Mesenchymal stem cell (in vitro differentiated cells and primary cell): ENCODE measurements around the gene ITGAV.
A peak's percentile ranks its signal among the peaks of the same experiment; 100 is the strongest.

Experiments
- DNase-seq: peaks from one replicate; pipeline ENCODE4 v3.0.0-alpha.2; 2013
- H2AFZ ChIP-seq: one replicate; pipeline ENCODE4 v1.6.1; 2013; ENCODE audit warnings: low read depth, mild to moderate bottlenecking, control low read depth, inconsistent platforms, low read length, moderate library complexity
- H2AK5ac ChIP-seq: 2 replicates; pipeline ENCODE4 v1.6.1; 2013; ENCODE audit warnings: low read length, moderate library complexity, mild to moderate bottlenecking, inconsistent platforms; ENCODE audit not compliant: severe bottlenecking
- H2BK120ac ChIP-seq: one replicate; pipeline ENCODE4 v1.6.1; 2013; ENCODE audit warnings: low read depth, mild to moderate bottlenecking, inconsistent platforms, low read length, moderate library complexity
- H2BK12ac ChIP-seq, 2 experiments: one replicate each; pipeline ENCODE4 v1.6.1; 2013; ENCODE audit warnings: inconsistent platforms in 2 of 2, low read length in 2 of 2, mild to moderate bottlenecking in 2 of 2, moderate library complexity in 2 of 2, control low read depth in 1 of 2
- H2BK15ac ChIP-seq: one replicate; pipeline ENCODE4 v1.6.1; 2013; ENCODE audit warnings: mild to moderate bottlenecking, low read depth, inconsistent platforms; ENCODE audit not compliant: poor library complexity, severe bottlenecking
- H2BK5ac ChIP-seq: 2 replicates; pipeline ENCODE4 v1.6.1; 2013; ENCODE audit warnings: low read depth, mild to moderate bottlenecking, low read length, control low read depth, inconsistent platforms; ENCODE audit not compliant: poor library complexity, severe bottlenecking
- H3K14ac ChIP-seq, 2 experiments: one replicate each; pipeline ENCODE4 v1.6.1; 2013; ENCODE audit warnings: inconsistent platforms in 2 of 2, low read length in 2 of 2, control low read depth in 1 of 2, mild to moderate bottlenecking in 1 of 2, moderate library complexity in 1 of 2
- H3K18ac ChIP-seq, 2 experiments: one replicate each; pipeline ENCODE4 v1.6.1; 2013; ENCODE audit warnings: inconsistent platforms in 2 of 2, low read length in 2 of 2, control low read depth in 1 of 2, low read depth in 1 of 2, mild to moderate bottlenecking in 1 of 2
- H3K23ac ChIP-seq, 2 experiments: one replicate each; pipeline ENCODE4 v1.6.1; 2013; ENCODE audit warnings: inconsistent platforms in 2 of 2, low read length in 2 of 2, mild to moderate bottlenecking in 2 of 2, moderate library complexity in 2 of 2, control low read depth in 1 of 2
- H3K27ac ChIP-seq: 2 replicates; pipeline ENCODE4 v1.5.1; 2013; ENCODE audit warnings: mild to moderate bottlenecking, moderate library complexity, low read length, control low read depth, inconsistent platforms; ENCODE audit not compliant: poor library complexity, severe bottlenecking
- H3K27me3 ChIP-seq, 2 experiments: 2 replicates each; pipeline versions ENCODE4 v1.6.1 to v1.7.0; 2013; ENCODE audit warnings: low read length in 2 of 2, mild to moderate bottlenecking in 2 of 2, moderate library complexity in 2 of 2, control low read depth in 1 of 2, inconsistent platforms in 1 of 2; ENCODE audit not compliant: control insufficient read depth in 1 of 2, insufficient read depth in 1 of 2
- H3K36me3 ChIP-seq, 2 experiments: 2 replicates each; pipeline versions ENCODE4 v1.6.1 to v1.7.0; 2013; ENCODE audit warnings: low read length in 2 of 2, control low read depth in 1 of 2, inconsistent platforms in 1 of 2, low read depth in 1 of 2, mild to moderate bottlenecking in 1 of 2; ENCODE audit not compliant: insufficient read depth in 2 of 2, control insufficient read depth in 1 of 2
- H3K4ac ChIP-seq, 2 experiments: one replicate each; pipeline ENCODE4 v1.6.1; 2013; ENCODE audit warnings: inconsistent platforms in 2 of 2, low read length in 2 of 2, mild to moderate bottlenecking in 2 of 2, moderate library complexity in 2 of 2, control low read depth in 1 of 2, low read depth in 1 of 2
- H3K4me1 ChIP-seq: 2 replicates; pipeline ENCODE4 v1.6.1; 2013; ENCODE audit warnings: low read depth, low read length, control low read depth; ENCODE audit not compliant: control insufficient read depth, insufficient read depth
- H3K4me2 ChIP-seq: 2 replicates; pipeline ENCODE4 v1.6.1; 2013; ENCODE audit warnings: low read length, mild to moderate bottlenecking, inconsistent platforms; ENCODE audit not compliant: poor library complexity, severe bottlenecking
- H3K4me3 ChIP-seq, 2 experiments: 2 replicates each; pipeline versions ENCODE4 v1.5.1 to v1.7.0; 2013; ENCODE audit warnings: low read length in 2 of 2, mild to moderate bottlenecking in 2 of 2, control low read depth in 1 of 2, low read depth in 1 of 2; ENCODE audit not compliant: insufficient read depth in 1 of 2
- H3K79me1 ChIP-seq: replicated peaks from 2 replicates; pipeline ENCODE4 v1.6.1; 2013; ENCODE audit warnings: mild to moderate bottlenecking, control low read depth, low read length, inconsistent platforms; ENCODE audit not compliant: poor library complexity, severe bottlenecking
- H3K9ac ChIP-seq: 2 replicates; pipeline ENCODE4 v1.7.0; 2013; ENCODE audit warnings: mild to moderate bottlenecking, low read length, moderate library complexity
- H3K9me3 ChIP-seq: 2 replicates; pipeline ENCODE4 v1.7.0; 2013; ENCODE audit warnings: mild to moderate bottlenecking, low read length; ENCODE audit not compliant: control insufficient read depth
- H4K8ac ChIP-seq: one replicate; pipeline ENCODE4 v1.6.1; 2013; ENCODE audit warnings: inconsistent platforms, mild to moderate bottlenecking, low read length, moderate library complexity
- H4K91ac ChIP-seq: one replicate; pipeline ENCODE4 v1.6.1; 2013; ENCODE audit warnings: mild to moderate bottlenecking, low read length, inconsistent platforms
- WGBS: methylation state at CpG from one replicate; pipeline ENCODE4 v1.1.7; 2013; ENCODE audit warnings: mixed read lengths; 5-methylcytosine and 5-hydroxymethylcytosine counted together

Gene ITGAV

DNA sequence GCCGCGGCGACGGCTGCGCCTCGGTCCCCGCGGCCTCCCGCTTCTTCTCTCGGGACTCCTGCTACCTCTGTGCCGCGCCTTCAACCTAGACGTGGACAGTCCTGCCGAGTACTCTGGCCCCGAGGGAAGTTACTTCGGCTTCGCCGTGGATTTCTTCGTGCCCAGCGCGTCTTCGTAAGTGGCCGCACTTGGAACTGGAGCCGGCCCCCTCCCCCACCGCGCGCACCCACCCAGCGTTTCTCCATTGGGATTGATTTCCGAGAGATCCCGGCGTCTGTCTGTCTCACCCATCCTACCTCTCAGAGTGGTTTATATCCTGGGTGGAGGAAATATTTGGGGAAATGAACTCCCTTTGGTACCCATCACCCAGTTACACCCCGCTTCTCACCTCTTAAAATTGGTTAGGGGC lies 498 bp downstream of the ITGAV start:
- Histone ChIP-seq H3K23ac (no peak overlapping the region), H2AK5ac (no peak overlapping the region), H3K79me1 (no peaks in the 10 kb centered on the region), H3K4me2 (peak overlapping the region; percentile 30), H2BK12ac (peak overlapping the region; percentile 8 to 42), H4K8ac (peak overlapping the region; percentile 93), H3K4me3 (peak overlapping the region; percentile 82 to 95), H3K14ac (peak overlapping the region; percentile 46 to 83), H3K9me3 (no peaks in the 10 kb centered on the region), H2BK15ac (peak overlapping the region; percentile 75), H3K9ac (peak overlapping the region; percentile 96), H3K36me3 (no peaks in the 10 kb centered on the region), H2BK5ac (peak overlapping the region; percentile 97), H3K27me3 (no peaks in the 10 kb centered on the region), H2AFZ (no peak overlapping the region), H2BK120ac (peak overlapping the region; percentile 95), H3K18ac (peak overlapping the region; percentile 94 to 96), H3K4me1 (peaks cover 7% of the 10 kb centered on the region), H4K91ac (peak overlapping the region; percentile 96), H3K27ac (peak overlapping the region; percentile 82), H3K4ac (peak overlapping the region; percentile 71 to 95)
- peak; percentile 70 for DNase-seq
- WGBS: under 1% methylated on average over 25 of the region's 32 CpGs

DNA sequence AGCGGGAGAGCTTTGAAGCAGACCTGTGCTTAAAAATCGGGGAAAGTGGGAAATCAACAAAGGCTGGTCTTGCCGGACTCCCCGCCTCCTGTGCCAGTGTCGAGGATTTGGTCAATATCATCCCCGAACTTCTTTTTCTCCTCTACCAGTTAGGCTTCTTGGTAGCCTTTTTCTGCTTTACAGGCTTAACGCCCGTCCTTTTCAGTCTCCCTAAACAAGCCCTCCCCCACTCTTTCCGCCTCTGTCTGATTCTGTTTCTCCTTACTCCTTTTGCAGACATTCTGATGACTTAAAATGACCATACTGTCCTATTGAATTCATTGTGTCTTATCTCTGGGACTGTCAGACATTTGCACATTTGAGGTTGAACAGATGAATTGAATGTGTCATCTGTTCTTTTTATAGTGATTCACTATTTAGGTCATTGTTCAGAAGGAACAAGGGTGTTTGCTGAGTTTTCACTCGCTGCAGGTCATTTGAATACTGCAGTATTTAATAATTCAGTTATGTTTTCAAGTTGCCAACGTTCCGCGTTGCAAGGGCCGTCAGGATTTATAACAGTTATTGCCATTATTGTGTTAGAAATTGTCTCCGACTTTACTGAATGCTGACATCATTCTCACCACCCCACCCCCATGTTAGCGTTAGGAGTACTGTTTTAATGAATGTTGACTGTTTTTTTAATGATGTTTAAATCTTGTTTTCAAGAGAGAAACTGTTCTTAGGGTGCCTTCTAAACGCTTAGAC lies 1.1 kb downstream of the ITGAV start:
- DNase-seq: peak; percentile 88
- Histone ChIP-seq H2BK5ac (peak overlapping the region; percentile 97), H2BK15ac (peak overlapping the region; percentile 75), H4K8ac (no peak overlapping the region), H3K79me1 (no peaks in the 10 kb centered on the region), H3K9ac (peak overlapping the region; percentile 96), H3K4me3 (peak overlapping the region; percentile 82 to 95), H3K4me1 (peaks cover 7% of the 10 kb centered on the region), H3K14ac (no peak overlapping the region), H3K23ac (no peak overlapping the region), H2AFZ (no peak overlapping the region), H2AK5ac (no peak overlapping the region), H3K4ac (peak overlapping the region in 1 of 2 experiments; percentile 71), H3K36me3 (no peaks in the 10 kb centered on the region), H3K4me2 (peak overlapping the region; percentile 56), H3K18ac (peak overlapping the region; percentile 94 to 96), H2BK120ac (peak overlapping the region; percentile 95), H4K91ac (no peak overlapping the region), H3K27me3 (no peaks in the 10 kb centered on the region), H2BK12ac (no peak overlapping the region), H3K9me3 (no peaks in the 10 kb centered on the region), H3K27ac (peak overlapping the region; percentile 82)
- WGBS: 0% methylated on average over 13 of the region's 17 CpGs

DNA sequence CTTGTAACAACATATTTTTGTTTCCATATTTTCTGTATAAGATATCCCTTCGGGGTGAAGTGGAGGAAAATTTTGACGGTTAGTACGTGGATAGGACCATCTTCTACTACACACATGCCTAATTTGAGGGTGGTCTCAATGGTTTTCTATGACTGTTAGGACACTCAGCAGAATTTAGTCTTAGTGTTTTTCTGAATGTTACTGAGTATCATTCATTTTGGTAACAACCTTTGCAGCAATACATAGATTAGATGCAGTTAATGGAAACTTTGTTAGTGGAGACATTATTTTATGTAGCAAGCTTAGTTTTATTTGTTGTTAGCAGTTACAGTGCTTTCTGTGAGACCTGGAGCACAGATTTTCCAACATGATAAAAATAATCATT lies 1.6 kb downstream of the ITGAV start:
- Histone ChIP-seq H3K79me1 (no peaks in the 10 kb centered on the region), H3K18ac (no peak overlapping the region), H2BK5ac (no peak overlapping the region), H2AFZ (no peak overlapping the region), H2AK5ac (no peak overlapping the region), H4K8ac (no peak overlapping the region), H3K27me3 (no peaks in the 10 kb centered on the region), H3K4me3 (peak overlapping the region in 1 of 2 experiments; percentile 95), H3K4me2 (peak overlapping the region; percentile 56), H3K9me3 (no peaks in the 10 kb centered on the region), H3K36me3 (no peaks in the 10 kb centered on the region), H3K14ac (no peak overlapping the region), H3K4me1 (peaks cover 7% of the 10 kb centered on the region), H3K27ac (no peak overlapping the region), H2BK120ac (no peak overlapping the region), H3K4ac (no peak overlapping the region), H2BK15ac (no peak overlapping the region), H3K23ac (no peak overlapping the region), H2BK12ac (no peak overlapping the region), H4K91ac (no peak overlapping the region), H3K9ac (peak overlapping the region; percentile 96)
- no peak for DNase-seq
- no CpG with 5 or more reads among the region's 3 CpGs for WGBS

DNA sequence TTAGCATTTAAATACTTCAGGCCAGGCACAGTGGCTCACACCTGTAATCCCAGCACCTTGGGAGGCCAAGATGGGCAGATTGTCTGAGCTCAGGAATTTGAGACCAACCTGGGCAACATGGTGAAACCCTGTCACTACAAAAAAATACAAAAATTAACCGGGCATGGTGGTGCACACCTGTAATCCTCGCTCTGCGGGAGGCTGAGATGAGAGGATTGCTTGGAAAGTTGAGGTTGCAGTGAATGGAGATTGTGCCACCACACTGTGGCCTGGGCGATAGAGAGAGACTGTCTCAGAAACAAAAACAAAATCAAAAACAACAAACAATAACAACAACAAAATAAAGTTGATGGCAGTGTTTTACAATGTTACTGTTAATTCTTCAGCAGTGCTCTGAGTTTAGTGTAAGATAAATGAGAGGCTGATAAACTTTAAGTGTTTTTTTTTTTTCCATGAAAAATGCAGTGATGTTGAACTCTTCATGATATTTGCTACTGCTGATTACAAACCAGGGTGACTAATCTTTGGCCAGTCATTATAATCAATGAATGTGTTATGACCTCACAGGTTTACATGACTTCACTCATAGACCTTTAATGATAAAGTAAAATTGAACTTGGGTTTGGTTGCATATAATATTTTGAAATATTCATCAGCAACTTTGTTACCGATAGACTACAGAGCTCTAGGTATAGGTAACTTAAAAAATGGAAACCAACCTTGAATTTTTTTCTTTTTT lies 2.5 kb downstream of the ITGAV start:
- H3K4me1 ChIP-seq: peaks cover 7% of the 10 kb centered on the region
- H3K18ac ChIP-seq: peak overlapping the region in 1 of 2 experiments; percentile 34
- H3K23ac ChIP-seq: no peak overlapping the region
- H2BK120ac ChIP-seq: no peak overlapping the region
- 33% methylated on average over 1 of the region's 5 CpGs for WGBS
- no peak overlapping the region for H3K27ac ChIP-seq
- peak overlapping the region; percentile 96 for H3K9ac ChIP-seq
- H3K36me3 ChIP-seq: no peaks in the 10 kb centered on the region
- H2AFZ ChIP-seq: no peak overlapping the region
- peak overlapping the region; percentile 71 for H3K4me2 ChIP-seq
- peak overlapping the region; percentile 14 to 95 for H3K4me3 ChIP-seq
- H3K9me3 ChIP-seq: no peaks in the 10 kb centered on the region
- no peak overlapping the region for H3K4ac ChIP-seq
- H3K79me1 ChIP-seq: peaks cover 1% of the 10 kb centered on the region
- H2BK15ac ChIP-seq: no peak overlapping the region
- H2BK12ac ChIP-seq: no peak overlapping the region
- H2BK5ac ChIP-seq: no peak overlapping the region
- H2AK5ac ChIP-seq: no peak overlapping the region
- no peak overlapping the region for H3K14ac ChIP-seq
- no peaks in the 10 kb centered on the region for H3K27me3 ChIP-seq
- peak; percentile 48 for DNase-seq
- H4K91ac ChIP-seq: no peak overlapping the region
- H4K8ac ChIP-seq: no peak overlapping the region
